HepG2 (cell line): ENCODE data around the gene ALK. TPM values are rescaled to one million over a fixed set of nuclear protein-coding genes. Genes with fewer than 3 reads are reported as not detected.

Experiments
- ATAC-seq: fragments of 200-7000 bp; cut with Tn5 transposase; 3 replicates; pipeline ENCODE4 v1.9.1; 2020; ENCODE audit warnings: mild to moderate bottlenecking, moderate library complexity
- BruUV-seq: library from RNA; stranded (reverse); fragments of 400-500 nt; replicated peaks from 2 replicates; lab custom pipeline; 2021; lab: Mats Ljungman, UMichigan
- CTCF ChIA-PET: fragments of 300-600 bp; formaldehyde crosslinking; extraction: SDS; loops from one replicate; lab custom pipeline; 2021; ENCODE audit warnings: low total read pairs, inconsistent platforms, low intra/inter-chr PET ratio; lab: Yijun Ruan, JAX
- POLR2A ChIA-PET: fragments of 350-600 bp; sonication (Branson Sonifier 250); formaldehyde crosslinking; loops from one replicate; lab custom pipeline; 2020; ENCODE audit warnings: antibody characterized with exemption, inconsistent platforms; lab: Yijun Ruan, JAX
- DNase-seq: peaks from one replicate; pipeline ENCODE4 v3.0.0-alpha.2; 2015; ENCODE audit warnings: low spot score
- FAIRE-seq: peaks from 3 replicates; lab custom pipeline; 2011; peaks lifted over from hg19 to GRCh38; lab: Jason Lieb, UNC
- H2AFZ ChIP-seq: one replicate; pipeline ENCODE4 v1.6.1; 2011; ENCODE audit warnings: low read length, inconsistent platforms
- H3K27ac ChIP-seq: fragments of 300-600 bp; 3 replicates; pipeline ENCODE4 v1.8.0; 2011; ENCODE audit warnings: mixed run types, mild to moderate bottlenecking, mixed read lengths, low read length, inconsistent platforms; ENCODE audit not compliant: insufficient read depth; ENCODE audit errors: extremely low read length
- H3K27me3 ChIP-seq, 2 experiments: fragments of 200-600 bp in 1 of 2; 2 replicates in 1 of 2; 3 replicates in 1 of 2; pipeline versions ENCODE4 v1.6.0 to v1.8.0; 2011; ENCODE audit warnings: low read length in 2 of 2, mild to moderate bottlenecking in 2 of 2, moderate library complexity in 2 of 2, inconsistent platforms in 1 of 2; ENCODE audit not compliant: insufficient read depth in 2 of 2, control insufficient read depth in 1 of 2
- H3K36me3 ChIP-seq, 2 experiments: fragments of 200-600 bp in 1 of 2; replicated peaks in 1 of 2; 2 replicates in 1 of 2; 3 replicates in 1 of 2; pipeline versions ENCODE4 v1.5.1 to v1.8.0; 2011; ENCODE audit warnings: low read length in 2 of 2, inconsistent platforms in 1 of 2; ENCODE audit not compliant: insufficient read depth in 2 of 2, control insufficient read depth in 1 of 2
- H3K4me1 ChIP-seq: 2 replicates; pipeline ENCODE4 v1.5.1; 2012; ENCODE audit warnings: low read length, inconsistent platforms; ENCODE audit not compliant: insufficient read depth
- H3K4me2 ChIP-seq: 2 replicates; pipeline ENCODE4 v1.6.0; 2011; ENCODE audit warnings: low read depth, low read length, inconsistent platforms
- H3K4me3 ChIP-seq, 3 experiments: fragments of 200-600 bp in 1 of 3; sonication (generic), shearing (Covaris generic) in 1 of 3; replicated peaks in 1 of 3; 2 replicates each; pipeline ENCODE4 v1.5.1; 2011 to 2016; ENCODE audit warnings: low read length in 3 of 3, inconsistent platforms in 2 of 3, low read depth in 2 of 3, mild to moderate bottlenecking in 2 of 3, control low read depth in 1 of 3, mixed read lengths in 1 of 3; ENCODE audit not compliant: insufficient read depth in 1 of 3
- H3K79me2 ChIP-seq: one replicate; pipeline ENCODE4 v1.6.1; 2011; ENCODE audit warnings: low read length, inconsistent platforms; ENCODE audit not compliant: insufficient read depth
- H3K9ac ChIP-seq: 2 replicates; pipeline ENCODE4 v1.6.0; 2011; ENCODE audit warnings: mild to moderate bottlenecking, low read depth, low read length, inconsistent platforms; ENCODE audit not compliant: insufficient read depth
- H3K9me3 ChIP-seq: 2 replicates; pipeline ENCODE4 v1.5.1; 2012; ENCODE audit warnings: mild to moderate bottlenecking, low read length
- H4K20me1 ChIP-seq: 2 replicates; pipeline ENCODE4 v1.6.0; 2011; ENCODE audit warnings: inconsistent platforms, mild to moderate bottlenecking, low read length, moderate library complexity; ENCODE audit not compliant: insufficient read depth
- CREB1 ChIP-seq, 2 experiments: fragments of 450-650 bp in 1 of 2; IDR thresholded peaks; 2 replicates each; pipeline ENCODE4 v1.6.1; 2016 to 2017; ENCODE audit warnings: control low read depth in 1 of 2, mild to moderate bottlenecking in 1 of 2, missing compliant biosample characterization in 1 of 2, missing genetic modification characterization in 1 of 2
- CTCF ChIP-seq: sonication (generic); formaldehyde crosslinking; IDR thresholded peaks from 2 replicates; pipeline ENCODE4 v1.5.0; 2020; ENCODE audit warnings: mild to moderate bottlenecking, missing genetic modification reagents, moderate library complexity
- GTF2F1 ChIP-seq: fragments of 150-350 bp; IDR thresholded peaks from 2 replicates; pipeline ENCODE4 v1.6.1; 2014; ENCODE audit warnings: low read length
- KLF12 ChIP-seq: sonication (generic); formaldehyde crosslinking; IDR thresholded peaks from 2 replicates; pipeline ENCODE4 v1.4.0; 2020; ENCODE audit warnings: missing genetic modification reagents, borderline replicate concordance
- MAZ ChIP-seq, 2 experiments: sonication (generic) in 1 of 2; formaldehyde crosslinking in 1 of 2; IDR thresholded peaks; 2 replicates each; pipeline versions ENCODE4 v1.5.0 to v1.6.1; 2012 to 2020; ENCODE audit warnings: low read depth in 2 of 2, mild to moderate bottlenecking in 2 of 2, borderline replicate concordance in 1 of 2, improper control_type of control experiment in 1 of 2, low read length in 1 of 2, missing genetic modification reagents in 1 of 2, moderate library complexity in 1 of 2
- PATZ1 ChIP-seq: sonication (generic); formaldehyde crosslinking; IDR thresholded peaks from 2 replicates; pipeline ENCODE4 v1.4.0; 2020; ENCODE audit warnings: missing genetic modification reagents
- SMC3 ChIP-seq: IDR thresholded peaks from 2 replicates; pipeline ENCODE4 v1.6.1; 2011; ENCODE audit warnings: low read length, improper control_type of control experiment
- STAG1 ChIP-seq: sonication (generic); formaldehyde crosslinking; IDR thresholded peaks from 2 replicates; pipeline ENCODE4 v1.4.0; 2020; ENCODE audit warnings: missing genetic modification reagents
- ZNF383 ChIP-seq: sonication (generic); formaldehyde crosslinking; IDR thresholded peaks from 2 replicates; pipeline ENCODE4 v1.4.0; 2020; ENCODE audit warnings: missing genetic modification reagents, mild to moderate bottlenecking, borderline replicate concordance
- ZNF878 ChIP-seq: sonication (generic); formaldehyde crosslinking; IDR thresholded peaks from 2 replicates; pipeline ENCODE4 v1.8.1; 2023; ENCODE audit warnings: mild to moderate bottlenecking, missing genetic modification reagents, moderate library complexity
- WGBS: methylation state at CpG from one replicate; pipeline ENCODE4 v1.1.6; 2017; ENCODE audit warnings: low lambda C conversion rate; 5-methylcytosine and 5-hydroxymethylcytosine counted together
- in situ Hi-C: cut with HindIII; loops from 2 replicates; pipeline ENCODE4 v1.10.0; 2017; ENCODE audit warnings: low pct_unique_long_range_greater_than_20kb; ENCODE audit not compliant: extremely low pct_ligation_motif_present
- intact Hi-C: fragments of 100-400 bp; cut with micrococcal nuclease; formaldehyde crosslinking; loops from one replicate; pipeline ENCODE4 v1.10.0; 2022; ENCODE audit not compliant: unreplicated experiment
- polyA plus RNA-seq, 8 experiments: library from polyadenylated mRNA; depleted of rRNA in 3 of 8; stranded (reverse) in 7 of 8; unstranded in 1 of 8; fragments of >200 nt; fragmentation: Illumina TruSeq in 4 of 8; extraction: Trizol in 4 of 8; gene quantifications; 2 replicates each; pipeline versions ENCODE4 v1.2.1 to v1.2.3, GENCODE V29; 2011 to 2016; ENCODE audit warnings: low read depth in 4 of 8, missing spikeins in 1 of 8, mixed read lengths in 1 of 8; ENCODE audit not compliant: insufficient read depth in 1 of 8
- total RNA-seq, 5 experiments: library from RNA; depleted of rRNA; stranded (reverse); fragments of >200 nt; fragmentation: Illumina TruSeq; extraction: Trizol; gene quantifications; 2 replicates each; pipeline ENCODE4 v1.2.3, GENCODE V29; 2016; ENCODE audit warnings: low read depth in 1 of 5

The ALK gene
- total and polyA plus RNA-seq, 2 of the 13 experiments (the other 11 are each of a cell fraction or from before 2014, with no cell fraction given), result not detected

GRCh38 chr2:29844713-29845326 lies 76.6 kb downstream of the ALK start:
- H3K4me1 ChIP-seq, result no peaks in the 10 kb centered on the region
- no peak overlapping the region for H3K4me3 ChIP-seq
- no peaks in the 10 kb centered on the region for H3K36me3 ChIP-seq
- CTCF ChIA-PET, result no interaction called here
- no peaks in the 10 kb centered on the region for H4K20me1 ChIP-seq
- in situ Hi-C loops, result loop anchor here (10.0 to 25.0 kb wide), 2 partner anchors 630 to 858 kb away; partner anchors contain the start of gene TOGARAM2
- peaks cover 0 to 43% of the 10 kb centered on the region in 2 experiments; a peak in 2 of 5 replicates for H3K27me3 ChIP-seq
- no peak for ATAC-seq
- TF ChIP-seq GTF2F1 (no peak), ZNF383 (CRISPR knock-in tag) (no peak)
- TF ChIP-seq, all 625 proteins: peak for 0
- FAIRE-seq (no peak), DNase-seq (no peak)
- Histone ChIP-seq H3K9me3 (no peaks in the 10 kb centered on the region), H3K27ac (no peak overlapping the region), H2AFZ (no peak overlapping the region), H3K79me2 (no peaks in the 10 kb centered on the region), H3K9ac (no peak overlapping the region), H3K4me2 (no peak overlapping the region)
- no TSS peak for BruUV-seq
- 12% methylated on average over 3 of the region's 3 CpGs for WGBS
- POLR2A ChIA-PET, result no interaction called here
- intact Hi-C loops, result loop anchor here (10.0 kb wide), 1 partner anchor 890 kb away; no protein-coding TSS in a partner anchor

- POLR2A ChIA-PET, result no interaction called here
- ATAC-seq (peak; percentile 78), DNase-seq (peak; percentile 30), FAIRE-seq (peak; percentile 36)
- peaks cover 0 to 25% of the 10 kb centered on the region in 2 experiments; a peak in 2 of 5 replicates for H3K27me3 ChIP-seq
- intact Hi-C loops (loop anchor here (10.0 kb wide), 1 partner anchor 887 kb away; no protein-coding TSS in a partner anchor), in situ Hi-C loops (loop anchor here (10.0 to 25.0 kb wide), 2 partner anchors 627 to 854 kb away; partner anchors contain the start of gene TOGARAM2)
- H3K4me1 ChIP-seq, result no peaks in the 10 kb centered on the region
- H2AFZ ChIP-seq, result no peak overlapping the region
- H3K36me3 ChIP-seq, result no peaks in the 10 kb centered on the region
- no peak overlapping the region for H3K27ac ChIP-seq
- H3K9me3 ChIP-seq, result peaks cover 8% of the 10 kb centered on the region; the same call in 1 of the 2 replicates
- H3K4me2 ChIP-seq, result no peak overlapping the region
- no TSS peak for BruUV-seq
- 11% methylated on average over 6 of the region's 6 CpGs for WGBS
- H3K79me2 ChIP-seq, result no peaks in the 10 kb centered on the region
- no peak overlapping the region for H3K9ac ChIP-seq
- CTCF ChIA-PET, result interaction anchor here (0.6 to 1.9 kb wide), 3 partner anchors 630 to 883 kb away, joined by 3 to 7 read pairs (median 3); no protein-coding TSS in a partner anchor
- no peaks in the 10 kb centered on the region for H4K20me1 ChIP-seq
- H3K4me3 ChIP-seq, result no peak overlapping the region
- TF ChIP-seq KLF12 (CRISPR knock-in tag) (no peak), PATZ1 (CRISPR knock-in tag) (0 out of 2 replicates have a peak, but pooled peaks have one; percentile 27), CREB1 (IDR thresholded peaks at IDR 0.05) (peak; percentile 24; the same call in 1 of the 2 replicates), CREB1 (CRISPR knock-in tag; IDR thresholded peaks at IDR 0.05) (no peak), ZNF878 (no peak), SMC3 (peak; percentile 63; the same call in 1 of the 2 replicates), CTCF (CRISPR knock-in tag) (peak; percentile 73), MAZ (IDR thresholded peaks at IDR 0.05; ENCODE audit: borderline replicate concordance, low read depth, low read length) (peak; percentile 26; the same call in 1 of the 2 replicates), MAZ (CRISPR knock-in tag; IDR thresholded peaks at IDR 0.05; ENCODE audit: low read depth) (no peak), STAG1 (CRISPR knock-in tag) (peak; percentile 75)
These were observed 79.9 kb downstream of the ALK start for GRCh38 chr2:29841386-29842004.
